ENCODE measurements around the gene VENTX.
A peak's percentile ranks its signal among the peaks of the same experiment; 100 is the strongest.

VENTX gene

DNA sequence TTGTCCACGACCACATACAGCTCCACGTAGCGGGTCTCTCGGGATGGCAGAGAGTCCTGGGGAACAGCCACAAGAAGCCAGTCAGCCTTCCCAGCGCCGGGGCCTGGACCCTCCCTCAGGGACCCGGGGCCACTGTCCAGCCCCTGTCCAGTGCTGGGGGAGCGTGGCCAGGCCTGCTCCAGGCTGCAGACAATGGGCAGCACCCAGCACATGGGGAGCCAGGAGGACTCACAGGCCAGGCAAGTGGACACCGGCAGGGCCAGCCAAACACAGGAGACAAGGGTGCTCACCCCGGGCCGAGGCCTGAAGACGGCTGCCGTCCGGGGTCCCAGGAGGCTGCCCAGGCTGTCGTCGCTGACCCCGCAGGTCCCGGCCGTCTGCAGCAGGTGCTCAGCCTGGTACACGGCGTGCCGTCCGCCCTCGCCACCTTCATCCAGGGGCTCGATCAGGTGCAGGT, 35.3 kb downstream of the VENTX start (continued):
- TF ChIP-seq, protein P1, sequence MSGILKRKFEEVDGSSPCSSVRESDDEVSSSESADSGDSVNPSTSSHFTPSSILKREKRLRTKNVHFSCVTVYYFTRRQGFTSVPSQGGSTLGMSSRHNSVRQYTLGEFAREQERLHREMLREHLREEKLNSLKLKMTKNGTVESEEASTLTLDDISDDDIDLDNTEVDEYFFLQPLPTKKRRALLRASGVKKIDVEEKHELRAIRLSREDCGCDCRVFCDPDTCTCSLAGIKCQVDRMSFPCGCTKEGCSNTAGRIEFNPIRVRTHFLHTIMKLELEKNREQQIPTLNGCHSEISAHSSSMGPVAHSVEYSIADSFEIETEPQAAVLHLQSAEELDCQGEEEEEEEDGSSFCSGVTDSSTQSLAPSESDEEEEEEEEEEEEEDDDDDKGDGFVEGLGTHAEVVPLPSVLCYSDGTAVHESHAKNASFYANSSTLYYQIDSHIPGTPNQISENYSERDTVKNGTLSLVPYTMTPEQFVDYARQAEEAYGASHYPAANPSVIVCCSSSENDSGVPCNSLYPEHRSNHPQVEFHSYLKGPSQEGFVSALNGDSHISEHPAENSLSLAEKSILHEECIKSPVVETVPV (CRISPR knock-in tag; IDR thresholded peaks at IDR 0.05) = no peak
- TF ChIP-seq ZNF70 (CRISPR knock-in tag; IDR thresholded peaks at IDR 0.05) (no peak), PPARA (CRISPR knock-in tag; IDR thresholded peaks at IDR 0.05; ENCODE audit: borderline replicate concordance) (no peak)

- ATAC-seq = no peak
- TF ChIP-seq SNAI2 (CRISPR knock-in tag; IDR thresholded peaks at IDR 0.05) (no peak), POU6F1 (CRISPR knock-in tag; IDR thresholded peaks at IDR 0.05; ENCODE audit: borderline replicate concordance, low read depth) (no peak), TCF4 (CRISPR knock-in tag; IDR thresholded peaks at IDR 0.05; ENCODE audit: borderline replicate concordance) (no peak), ESRRG (CRISPR knock-in tag; IDR thresholded peaks at IDR 0.05) (no peak), CREB5 (CRISPR knock-in tag; IDR thresholded peaks at IDR 0.05; ENCODE audit: low read depth) (no peak), BACH2 (CRISPR knock-in tag; IDR thresholded peaks at IDR 0.05; ENCODE audit: borderline replicate concordance) (no peak), ZNF70 (CRISPR knock-in tag; IDR thresholded peaks at IDR 0.05) (no peak), ISL1 (CRISPR knock-in tag; IDR thresholded peaks at IDR 0.05) (no peak), ZNF8 (CRISPR knock-in tag; IDR thresholded peaks at IDR 0.05) (no peak), TSHZ2 (CRISPR knock-in tag; IDR thresholded peaks at IDR 0.05) (no peak), TOX (CRISPR knock-in tag; IDR thresholded peaks at IDR 0.05; ENCODE audit: borderline replicate concordance) (no peak)
- TF ChIP-seq, protein P1 (CRISPR knock-in tag; IDR thresholded peaks at IDR 0.05) = no peak
- TF ChIP-seq, protein P2, sequence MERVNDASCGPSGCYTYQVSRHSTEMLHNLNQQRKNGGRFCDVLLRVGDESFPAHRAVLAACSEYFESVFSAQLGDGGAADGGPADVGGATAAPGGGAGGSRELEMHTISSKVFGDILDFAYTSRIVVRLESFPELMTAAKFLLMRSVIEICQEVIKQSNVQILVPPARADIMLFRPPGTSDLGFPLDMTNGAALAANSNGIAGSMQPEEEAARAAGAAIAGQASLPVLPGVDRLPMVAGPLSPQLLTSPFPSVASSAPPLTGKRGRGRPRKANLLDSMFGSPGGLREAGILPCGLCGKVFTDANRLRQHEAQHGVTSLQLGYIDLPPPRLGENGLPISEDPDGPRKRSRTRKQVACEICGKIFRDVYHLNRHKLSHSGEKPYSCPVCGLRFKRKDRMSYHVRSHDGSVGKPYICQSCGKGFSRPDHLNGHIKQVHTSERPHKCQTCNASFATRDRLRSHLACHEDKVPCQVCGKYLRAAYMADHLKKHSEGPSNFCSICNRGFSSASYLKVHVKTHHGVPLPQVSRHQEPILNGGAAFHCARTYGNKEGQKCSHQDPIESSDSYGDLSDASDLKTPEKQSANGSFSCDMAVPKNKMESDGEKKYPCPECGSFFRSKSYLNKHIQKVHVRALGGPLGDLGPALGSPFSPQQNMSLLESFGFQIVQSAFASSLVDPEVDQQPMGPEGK (CRISPR knock-in tag; IDR thresholded peaks at IDR 0.05; ENCODE audit: borderline replicate concordance) = no peak
Observed at GRCh38 chr10:133273534-133274143, 36.0 kb downstream of the VENTX start.

GRCh38 chr10:133274751-133275683, 37.4 kb downstream of the VENTX start:
- peak; percentile 15; the same call in 2 of the 3 replicates for ATAC-seq
- TF ChIP-seq TOX (CRISPR knock-in tag; IDR thresholded peaks at IDR 0.05; ENCODE audit: borderline replicate concordance) (no peak), ISL1 (CRISPR knock-in tag; IDR thresholded peaks at IDR 0.05) (no peak)
- TF ChIP-seq, protein P2 (CRISPR knock-in tag; IDR thresholded peaks at IDR 0.05; ENCODE audit: borderline replicate concordance) = no peak

Data from SK-N-SH treated with all-trans-retinoic acid at 6 μM for 48 hours (cell line).